GM18858 (cell line): ENCODE results near the gene CLEC16A.

Experiments
- ATAC-seq: cut with Tn5 transposase; IDR thresholded peaks from one replicate; pipeline ENCODE4 v1.9.1; 2021; ENCODE audit not compliant: unreplicated experiment

CLEC16A gene

GRCh38 chr16:11188801-11189740, 244.7 kb downstream of the CLEC16A start:
- ATAC-seq: no peak

- ATAC-seq: no peak
Measured at GRCh38 chr16:11190588-11191560, 246.5 kb downstream of the CLEC16A start.

- no peak for ATAC-seq
Measured at GRCh38 chr16:11191665-11192064, 247.3 kb downstream of the CLEC16A start.

GRCh38 chr16:11193494-11193893, 249.1 kb downstream of the CLEC16A start:
- no peak for ATAC-seq

- ATAC-seq: no peak
Measured at GRCh38 chr16:11194913-11195312, 250.5 kb downstream of the CLEC16A start.

- no peak for ATAC-seq
Measured at GRCh38 chr16:11196286-11196828, 252.0 kb downstream of the CLEC16A start.

- no peak for ATAC-seq
Measured at GRCh38 chr16:11198375-11198774, 254.0 kb downstream of the CLEC16A start.

GRCh38 chr16:11198828-11199227, 254.5 kb downstream of the CLEC16A start:
- no peak for ATAC-seq

GRCh38 chr16:11200592-11200991, 256.2 kb downstream of the CLEC16A start:
- no peak for ATAC-seq

GRCh38 chr16:11201498-11202259, 257.3 kb downstream of the CLEC16A start:
- ATAC-seq: no peak

- no peak for ATAC-seq
Measured at GRCh38 chr16:11202260-11203091, 258.1 kb downstream of the CLEC16A start.

GRCh38 chr16:11203111-11203623, 258.8 kb downstream of the CLEC16A start:
- no peak for ATAC-seq

- ATAC-seq: no peak
Measured at GRCh38 chr16:11204513-11205047, 260.2 kb downstream of the CLEC16A start.

GRCh38 chr16:11205065-11205699, 260.8 kb downstream of the CLEC16A start:
- no peak for ATAC-seq

- ATAC-seq: peak; percentile 35
Measured at GRCh38 chr16:11205754-11206581, 261.6 kb downstream of the CLEC16A start.

GRCh38 chr16:11207646-11208045, 263.3 kb downstream of the CLEC16A start:
- ATAC-seq: no peak

GRCh38 chr16:11208916-11209665, 264.7 kb downstream of the CLEC16A start:
- no peak for ATAC-seq
